GM12864 (cell line): Measurements from ENCODE around the gene AP2M1.

Source experiments
- DNase-seq: peaks from one replicate; pipeline ENCODE4 v3.0.0-alpha.2; 2011; ENCODE audit warnings: low read depth
- H3K4me3 ChIP-seq: 2 replicates; pipeline ENCODE4 v1.5.1; 2011; ENCODE audit warnings: mild to moderate bottlenecking, low read depth, low read length, control low read depth
- TF ChIP-seq, protein P1 (sequence below): IDR thresholded peaks from 2 replicates; pipeline ENCODE4 v1.5.1; 2011; ENCODE audit warnings: low read depth, mild to moderate bottlenecking, moderate library complexity, low read length, control low read depth, inconsistent platforms; ENCODE audit errors: missing control alignments

Gene AP2M1

DNA sequence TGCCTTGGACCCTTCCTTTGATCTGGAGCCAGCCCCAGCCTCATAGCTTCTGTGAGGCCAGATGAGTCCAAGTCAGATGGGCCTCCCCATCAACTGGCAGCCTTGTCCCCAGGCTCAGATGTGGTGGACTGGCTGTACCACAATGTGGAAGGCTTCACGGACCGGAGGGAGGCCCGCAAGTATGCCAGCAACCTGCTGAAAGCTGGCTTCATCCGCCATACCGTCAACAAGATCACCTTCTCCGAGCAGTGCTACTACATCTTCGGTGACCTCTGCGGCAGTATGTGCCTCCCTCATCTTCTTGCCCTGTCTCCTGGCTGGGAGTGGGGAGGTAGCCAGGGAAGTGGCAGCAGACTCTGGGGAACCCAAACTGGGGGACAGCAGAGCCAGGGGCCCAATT, 6.9 kb upstream of the AP2M1 start:
- no peak overlapping the region for H3K4me3 ChIP-seq
- TF ChIP-seq, protein P1, sequence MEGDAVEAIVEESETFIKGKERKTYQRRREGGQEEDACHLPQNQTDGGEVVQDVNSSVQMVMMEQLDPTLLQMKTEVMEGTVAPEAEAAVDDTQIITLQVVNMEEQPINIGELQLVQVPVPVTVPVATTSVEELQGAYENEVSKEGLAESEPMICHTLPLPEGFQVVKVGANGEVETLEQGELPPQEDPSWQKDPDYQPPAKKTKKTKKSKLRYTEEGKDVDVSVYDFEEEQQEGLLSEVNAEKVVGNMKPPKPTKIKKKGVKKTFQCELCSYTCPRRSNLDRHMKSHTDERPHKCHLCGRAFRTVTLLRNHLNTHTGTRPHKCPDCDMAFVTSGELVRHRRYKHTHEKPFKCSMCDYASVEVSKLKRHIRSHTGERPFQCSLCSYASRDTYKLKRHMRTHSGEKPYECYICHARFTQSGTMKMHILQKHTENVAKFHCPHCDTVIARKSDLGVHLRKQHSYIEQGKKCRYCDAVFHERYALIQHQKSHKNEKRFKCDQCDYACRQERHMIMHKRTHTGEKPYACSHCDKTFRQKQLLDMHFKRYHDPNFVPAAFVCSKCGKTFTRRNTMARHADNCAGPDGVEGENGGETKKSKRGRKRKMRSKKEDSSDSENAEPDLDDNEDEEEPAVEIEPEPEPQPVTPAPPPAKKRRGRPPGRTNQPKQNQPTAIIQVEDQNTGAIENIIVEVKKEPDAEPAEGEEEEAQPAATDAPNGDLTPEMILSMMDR = no peak
- no peak for DNase-seq

DNA sequence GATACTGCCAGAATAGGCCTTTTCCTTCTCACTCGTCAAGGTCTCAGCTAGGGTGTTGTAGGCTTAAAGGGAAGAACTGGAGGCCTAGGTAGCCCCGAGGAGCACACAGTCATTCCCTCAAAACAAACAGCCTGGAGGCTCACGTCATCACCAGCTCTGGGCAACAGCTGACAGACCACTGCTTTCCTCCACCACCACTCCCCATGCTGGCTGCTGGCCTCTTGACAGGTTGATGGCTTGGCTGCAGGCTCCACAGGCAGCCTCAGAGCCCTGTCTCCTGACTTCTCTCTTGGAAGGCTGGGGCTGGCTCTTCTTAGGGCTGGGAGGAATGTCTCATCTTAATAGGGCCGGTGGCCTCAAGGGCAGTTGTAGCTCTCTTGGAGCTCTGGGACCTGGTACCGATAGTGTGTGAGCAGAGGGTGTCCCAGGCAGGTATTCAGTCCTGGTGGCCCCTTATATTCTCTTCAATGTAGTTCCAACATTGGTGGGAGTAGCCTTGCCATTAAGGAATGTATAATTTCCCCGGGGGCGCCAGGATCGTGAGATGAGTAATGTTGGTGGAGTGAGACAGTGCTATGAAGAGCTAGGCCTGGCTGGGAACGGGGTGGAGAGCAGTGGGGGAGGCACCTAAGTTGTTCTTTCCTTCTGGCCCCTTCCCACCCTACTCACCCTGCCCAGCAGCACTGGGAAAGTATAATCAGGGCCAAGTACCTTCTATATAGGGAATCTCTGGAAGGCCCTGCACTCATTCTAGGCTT, 6.1 kb upstream of the AP2M1 start:
- H3K4me3 ChIP-seq = no peak overlapping the region
- TF ChIP-seq, protein P1 = no peak
- DNase-seq = no peak

DNA sequence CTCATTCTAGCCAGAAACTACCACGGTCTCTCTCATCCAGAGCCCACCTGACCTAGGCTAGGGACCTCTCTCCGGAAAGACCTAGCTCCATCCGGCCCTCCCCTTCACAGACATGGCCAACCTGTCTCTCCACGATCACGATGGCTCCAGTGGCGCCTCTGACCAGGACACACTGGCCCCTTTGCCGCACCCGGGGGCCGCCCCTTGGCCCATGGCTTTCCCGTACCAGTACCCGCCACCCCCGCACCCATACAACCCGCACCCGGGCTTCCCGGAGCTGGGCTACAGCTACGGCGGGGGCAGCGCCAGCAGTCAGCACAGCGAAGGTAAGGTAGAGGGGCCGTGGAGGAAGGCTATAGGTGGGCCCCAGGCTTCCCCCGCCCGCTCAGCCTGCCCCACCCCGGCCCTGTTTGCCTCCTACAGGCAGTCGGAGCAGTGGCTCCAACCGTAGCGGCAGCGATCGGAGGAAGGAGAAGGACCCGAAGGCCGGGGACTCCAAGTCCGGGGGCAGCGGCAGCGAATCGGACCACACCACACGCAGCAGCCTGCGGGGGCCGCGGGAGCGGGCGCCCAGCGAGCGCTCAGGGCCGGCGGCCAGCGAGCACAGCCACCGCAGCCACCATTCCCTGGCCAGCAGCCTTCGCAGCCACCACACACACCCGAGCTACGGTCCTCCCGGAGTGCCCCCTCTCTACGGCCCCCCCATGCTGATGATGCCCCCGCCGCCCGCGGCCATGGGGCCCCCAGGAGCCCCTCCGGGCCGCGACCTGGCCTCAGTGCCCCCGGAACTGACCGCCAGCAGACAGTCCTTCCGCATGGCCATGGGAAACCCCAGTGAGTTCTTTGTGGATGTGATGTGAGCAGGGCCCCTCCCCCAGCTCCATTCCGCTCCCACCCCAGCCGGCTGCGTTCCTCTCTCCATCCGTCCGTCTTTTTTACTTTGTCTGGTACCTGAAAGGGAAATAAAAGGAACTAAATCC, 4.5 kb upstream of the AP2M1 start:
- TF ChIP-seq, protein P1 = no peak
- DNase-seq = no peak

DNA sequence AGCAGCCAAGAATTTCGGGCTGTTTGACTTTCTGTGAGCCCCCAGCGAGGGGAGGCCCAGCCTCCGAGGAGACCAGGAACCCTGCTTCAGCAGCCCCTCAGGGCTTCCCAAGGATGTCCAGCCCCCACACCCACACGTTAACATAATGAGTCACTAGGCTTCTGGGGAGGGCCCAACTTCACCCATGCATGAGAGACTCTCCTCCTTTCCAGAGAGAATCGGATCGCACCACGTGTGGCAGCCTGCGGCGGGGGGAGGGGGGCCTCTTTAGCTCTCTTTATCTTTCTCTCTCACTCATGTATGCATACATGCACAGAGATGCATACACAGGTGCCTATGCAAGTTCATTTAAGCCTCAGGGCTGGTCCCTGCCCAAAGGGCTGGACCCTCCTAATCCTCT, 3.1 kb upstream of the AP2M1 start:
- DNase-seq = no peak
- TF ChIP-seq, protein P1 = no peak
- H3K4me3 ChIP-seq = no peak overlapping the region

More for the DNA sequence above, 4.5 kb upstream of the AP2M1 start:
- no peak overlapping the region for H3K4me3 ChIP-seq

DNA sequence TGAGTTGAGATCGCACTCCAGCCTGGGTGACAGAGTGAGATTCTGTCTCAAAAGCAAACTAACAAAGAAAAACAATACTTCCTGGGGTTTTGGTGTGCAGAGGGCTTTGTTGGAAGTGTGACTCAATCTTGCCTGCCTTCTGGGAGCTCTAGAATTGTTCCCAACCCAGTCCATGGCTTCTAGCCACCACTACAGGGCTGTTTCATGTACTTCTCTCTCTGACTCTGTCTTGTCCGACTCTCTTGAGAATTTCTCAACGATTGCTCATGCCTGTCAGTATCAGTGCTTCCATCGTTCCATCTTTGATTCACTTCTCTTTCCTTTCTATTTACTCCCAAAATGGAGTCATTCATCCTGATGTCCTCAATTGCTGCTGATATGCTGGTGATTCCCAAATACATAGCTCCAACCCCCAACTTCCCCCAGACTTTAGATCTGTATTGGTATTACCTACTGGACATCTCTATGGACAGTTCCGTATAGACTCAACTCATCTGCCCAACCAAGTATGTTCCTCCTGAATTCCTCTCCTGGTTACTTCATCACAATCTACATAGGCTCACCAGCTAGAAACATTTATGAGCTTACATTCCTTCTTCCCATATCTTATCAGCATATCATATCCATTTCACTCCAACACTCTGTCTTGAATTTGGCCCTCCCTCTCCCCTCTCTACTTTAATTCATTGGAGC, 1.8 kb upstream of the AP2M1 start:
- DNase-seq = no peak

DNA sequence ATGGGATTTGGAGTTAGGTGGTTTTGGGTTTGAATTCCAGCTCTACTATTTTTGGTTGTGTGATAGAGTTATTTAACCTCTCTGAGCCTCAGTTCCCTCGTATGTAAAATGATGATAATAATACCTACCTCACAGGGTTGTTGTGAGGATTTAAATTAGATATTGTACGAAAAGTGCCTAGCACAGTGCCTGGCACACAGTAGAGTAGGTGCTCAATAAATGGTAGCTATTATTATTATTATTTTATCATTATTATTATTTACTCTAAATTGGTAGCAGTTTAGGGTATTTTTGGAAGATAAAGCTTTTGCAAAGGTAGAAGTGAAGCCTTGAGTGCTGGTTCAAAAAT, 1.3 kb upstream of the AP2M1 start:
- H3K4me3 ChIP-seq = no peak overlapping the region
- DNase-seq = no peak
- TF ChIP-seq, protein P1 = no peak

More for the DNA sequence above, 1.8 kb upstream of the AP2M1 start:
- TF ChIP-seq, protein P1 = no peak
- no peak overlapping the region for H3K4me3 ChIP-seq
